Activated naive CD8-positive, alpha-beta T cell treated with anti-CD3 and anti-CD28 coated beads, Interleukin-2, amount 50 U/mL, for 24 hours (primary cell): ENCODE measurements around the gene CETN1.

Experiments used
- ATAC-seq: fragments of 150-1000 bp; cut with Tn5 transposase; one replicate; pipeline ENCODE4 v1.10.0; 2021
- DNase-seq: peaks from one replicate; pipeline ENCODE4 v3.0.0; 2021
- H3K27ac Mint-ChIP-seq: one replicate; pipeline ENCODE4 v1.8.0; 2021; ENCODE audit warnings: mild to moderate bottlenecking, mixed read lengths
- H3K27me3 Mint-ChIP-seq: one replicate; pipeline ENCODE4 v1.8.0; 2021; ENCODE audit warnings: mixed read lengths
- H3K36me3 Mint-ChIP-seq: one replicate; pipeline ENCODE4 v1.8.0; 2021; ENCODE audit warnings: low read depth, mixed read lengths
- H3K4me1 Mint-ChIP-seq: one replicate; pipeline ENCODE4 v1.8.0; 2021; ENCODE audit warnings: mixed read lengths
- H3K4me3 Mint-ChIP-seq: one replicate; pipeline ENCODE4 v1.8.0; 2021; ENCODE audit warnings: mild to moderate bottlenecking, moderate library complexity, mixed read lengths
- H3K9me3 Mint-ChIP-seq: one replicate; pipeline ENCODE4 v1.8.0; 2021; ENCODE audit warnings: mixed read lengths

The CETN1 gene

DNA sequence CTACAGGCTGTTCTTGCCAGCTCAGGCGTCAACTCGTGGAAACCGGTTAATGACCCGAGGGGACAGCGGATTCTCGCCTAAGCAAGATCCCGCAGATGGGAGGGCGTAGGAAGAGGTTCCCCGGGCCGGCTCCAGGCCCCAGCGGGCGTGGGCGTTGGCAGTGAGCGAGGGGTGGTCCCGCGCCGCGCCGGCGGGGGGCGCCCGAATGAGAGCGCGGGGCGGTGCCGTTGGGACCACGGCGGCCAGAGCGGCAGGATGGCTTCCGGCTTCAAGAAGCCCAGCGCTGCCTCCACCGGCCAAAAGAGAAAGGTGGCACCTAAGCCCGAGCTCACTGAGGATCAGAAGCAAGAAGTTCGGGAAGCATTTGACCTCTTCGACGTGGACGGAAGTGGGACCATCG lies at the start of gene CETN1:
Gene CETN1 (plus strand): TSS at position 227 of the 400 bp plus-strand sequence. CDS start 29 bp downstream, at position 256.
- no peaks in the 10 kb centered on the region for H3K4me1 Mint-ChIP-seq
- DNase-seq, result no peak
- H3K9me3 Mint-ChIP-seq, result no peaks in the 10 kb centered on the region
- no peaks in the 10 kb centered on the region for H3K36me3 Mint-ChIP-seq
- ATAC-seq, result no peak
- no peaks in the 10 kb centered on the region for H3K27me3 Mint-ChIP-seq
- H3K27ac Mint-ChIP-seq, result no peak within 1 kb of the TSS
- no peak within 1 kb of the TSS for H3K4me3 Mint-ChIP-seq

DNA sequence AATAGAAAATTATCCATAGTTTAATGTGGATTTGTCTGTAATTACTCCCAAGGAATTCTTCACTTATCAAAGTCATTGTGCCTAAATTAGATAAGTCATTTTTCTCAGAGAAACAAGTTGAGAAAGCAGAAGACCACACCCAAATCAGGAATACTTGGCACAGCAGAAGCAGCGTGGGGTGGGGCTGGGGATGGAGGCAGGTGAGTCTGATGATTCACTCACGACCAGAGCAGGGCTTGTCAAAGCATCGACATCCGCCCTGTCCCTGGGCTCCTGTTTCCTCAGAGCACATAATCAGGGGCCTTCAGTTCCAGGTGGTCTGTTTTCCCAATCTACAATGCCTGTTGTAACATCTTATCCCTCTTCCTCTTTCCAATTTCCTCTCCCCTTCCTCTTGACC lies 48.2 kb upstream of the CETN1 start:
- DNase-seq (no peak), ATAC-seq (no peak)
- Mint-ChIP-seq H3K4me3 (no peak overlapping the region), H3K27me3 (peaks cover 2% of the 10 kb centered on the region), H3K4me1 (no peaks in the 10 kb centered on the region), H3K27ac (no peak overlapping the region), H3K36me3 (no peaks in the 10 kb centered on the region), H3K9me3 (no peaks in the 10 kb centered on the region)

DNA sequence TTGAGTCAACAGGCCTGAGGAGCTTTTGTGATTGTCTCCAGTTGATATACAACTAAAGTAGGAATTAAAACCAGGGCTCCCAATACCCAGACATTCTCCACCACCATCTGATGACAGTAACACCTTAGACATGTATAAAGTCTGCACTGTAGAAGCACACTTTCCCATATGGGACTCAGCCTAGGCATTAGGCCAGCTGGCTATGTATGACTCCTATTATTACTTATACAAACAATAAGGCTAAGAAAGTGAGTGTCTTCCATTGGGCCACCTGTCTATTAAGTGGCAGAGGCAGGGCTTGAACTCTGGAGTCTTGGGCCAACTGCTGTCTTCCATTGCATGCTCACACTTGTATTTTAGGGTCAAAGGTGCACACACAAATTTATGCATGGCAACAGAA lies 47.5 kb upstream of the CETN1 start:
- no peak for ATAC-seq
- Mint-ChIP-seq H3K27ac (no peak overlapping the region), H3K4me1 (no peaks in the 10 kb centered on the region), H3K36me3 (no peaks in the 10 kb centered on the region), H3K9me3 (no peaks in the 10 kb centered on the region), H3K4me3 (no peak overlapping the region), H3K27me3 (peaks cover 2% of the 10 kb centered on the region)
- DNase-seq, result no peak

DNA sequence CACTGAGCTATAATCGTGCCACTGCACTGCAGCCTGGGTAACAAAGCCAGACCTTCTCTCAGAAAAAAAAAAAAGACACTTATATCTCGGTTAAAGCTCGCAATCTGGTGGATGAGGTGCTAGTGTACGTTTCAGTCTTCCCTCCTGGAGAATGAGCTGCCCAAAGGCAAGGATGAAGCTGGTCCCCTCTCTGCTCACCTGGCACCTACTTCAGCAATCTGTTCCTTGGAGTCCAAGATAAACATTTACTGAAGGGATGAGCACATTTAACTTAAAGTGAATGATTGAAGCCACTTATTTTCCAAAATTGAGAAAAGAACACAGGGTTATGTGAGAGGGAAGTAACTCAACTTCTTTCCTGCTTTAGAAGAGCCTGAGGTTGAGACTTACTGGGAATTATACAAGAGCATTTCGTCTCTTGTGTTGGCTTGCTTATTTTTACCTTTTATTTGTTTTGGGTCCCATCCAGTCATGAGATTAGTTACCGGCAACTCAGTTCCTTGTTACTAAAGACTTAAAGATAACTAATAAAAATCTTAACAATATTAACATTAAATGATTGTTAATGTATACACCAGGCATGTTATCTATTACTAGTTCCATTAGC lies 46.1 kb upstream of the CETN1 start:
- Mint-ChIP-seq H3K27ac (no peak overlapping the region), H3K27me3 (peaks cover 2% of the 10 kb centered on the region), H3K36me3 (no peaks in the 10 kb centered on the region), H3K4me1 (no peaks in the 10 kb centered on the region), H3K9me3 (no peaks in the 10 kb centered on the region), H3K4me3 (no peak overlapping the region)
- ATAC-seq (no peak), DNase-seq (no peak)

DNA sequence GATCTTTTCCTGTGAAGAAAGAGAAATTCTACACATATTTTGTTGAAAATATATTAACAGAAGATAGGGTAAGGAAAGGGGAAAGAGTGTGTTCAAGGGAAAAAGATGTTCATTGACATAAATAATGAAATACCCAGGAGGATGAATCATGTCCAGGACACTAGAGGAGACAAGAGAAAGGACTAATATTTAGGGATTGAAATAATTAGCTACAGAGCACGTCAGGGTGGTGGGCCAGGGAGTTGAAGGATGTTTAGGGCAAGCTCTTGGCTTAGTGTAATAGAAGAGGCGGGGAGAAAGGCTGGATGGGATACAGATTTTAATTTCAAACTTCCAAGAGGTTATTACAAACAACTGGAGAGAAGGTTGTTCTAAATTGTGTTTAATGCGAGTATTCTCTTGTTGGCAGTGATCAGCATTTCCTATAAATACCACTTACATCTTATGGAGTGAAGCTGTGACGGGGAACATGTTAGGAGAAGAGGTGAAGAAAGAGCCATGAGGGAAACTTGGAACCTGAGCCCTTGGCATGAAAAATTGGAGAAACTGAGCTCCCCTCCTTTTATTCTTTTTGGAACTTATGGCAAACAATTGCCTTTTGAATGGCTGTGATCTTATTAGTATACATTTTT lies 36.6 kb upstream of the CETN1 start:
- DNase-seq (no peak), ATAC-seq (no peak)
- Mint-ChIP-seq H3K36me3 (no peaks in the 10 kb centered on the region), H3K27ac (no peak overlapping the region), H3K9me3 (no peaks in the 10 kb centered on the region), H3K27me3 (peaks cover 2% of the 10 kb centered on the region), H3K4me1 (no peaks in the 10 kb centered on the region), H3K4me3 (no peak overlapping the region)

DNA sequence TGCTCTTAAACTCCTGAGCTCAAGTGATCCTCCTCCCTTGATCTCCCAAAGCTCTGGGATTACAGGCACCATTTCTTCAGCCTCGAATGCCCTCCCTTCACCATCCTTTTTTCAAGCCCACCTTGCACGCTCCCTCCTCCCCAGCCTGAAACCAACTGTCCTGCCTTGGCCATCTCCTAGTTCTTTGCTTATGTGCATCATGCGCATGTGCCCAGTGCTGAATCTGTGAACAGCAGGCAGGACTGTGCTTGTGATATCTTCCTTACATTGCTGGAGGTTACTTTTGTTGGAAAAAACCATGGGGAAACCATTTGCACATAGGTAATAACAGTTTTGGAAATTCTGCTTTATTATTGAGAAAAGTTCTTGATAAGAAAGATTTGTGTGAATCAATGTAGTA lies 30.2 kb upstream of the CETN1 start:
- Mint-ChIP-seq H3K4me3 (no peak overlapping the region), H3K36me3 (no peaks in the 10 kb centered on the region), H3K4me1 (no peaks in the 10 kb centered on the region)

DNA sequence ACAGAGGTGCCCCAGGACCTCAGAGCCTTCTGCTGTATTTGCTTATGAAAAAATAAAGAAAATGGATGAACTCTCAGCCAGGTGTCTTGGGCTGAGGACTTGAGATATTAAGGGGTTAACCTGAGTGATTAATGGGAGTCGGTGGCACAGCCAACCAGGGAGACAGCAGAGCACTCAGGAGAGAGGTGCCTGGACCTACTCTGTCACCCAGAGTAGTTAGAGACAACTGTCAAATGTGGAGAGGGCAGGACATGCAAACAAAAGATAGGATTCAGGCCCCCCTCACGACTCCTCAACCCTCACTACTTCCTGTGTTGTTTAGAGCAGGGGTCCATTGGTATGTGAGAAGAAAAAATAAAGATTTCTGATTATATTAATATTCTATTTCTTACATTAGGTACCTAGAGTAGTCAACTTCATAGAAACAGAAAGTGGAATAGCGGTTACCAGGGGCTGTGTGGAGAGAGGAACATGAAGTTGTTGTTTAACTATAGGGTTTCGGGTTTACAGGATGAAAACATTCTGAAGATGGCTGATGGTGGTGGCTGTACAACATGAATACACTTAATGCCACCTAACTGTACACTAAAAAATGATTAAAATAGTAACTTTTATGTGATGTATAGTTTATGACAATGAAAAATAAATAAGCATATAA lies 28.6 kb upstream of the CETN1 start:
- Mint-ChIP-seq H3K4me1 (no peaks in the 10 kb centered on the region), H3K27ac (no peak overlapping the region), H3K27me3 (peaks cover 4% of the 10 kb centered on the region), H3K9me3 (no peaks in the 10 kb centered on the region), H3K4me3 (no peak overlapping the region), H3K36me3 (no peaks in the 10 kb centered on the region)
- no peak for ATAC-seq
- DNase-seq, result no peak

More for the DNA sequence above, 30.2 kb upstream of the CETN1 start:
- Mint-ChIP-seq H3K9me3 (no peaks in the 10 kb centered on the region), H3K27me3 (peaks cover 4% of the 10 kb centered on the region), H3K27ac (no peak overlapping the region)
- no peak for DNase-seq
- ATAC-seq, result no peak

DNA sequence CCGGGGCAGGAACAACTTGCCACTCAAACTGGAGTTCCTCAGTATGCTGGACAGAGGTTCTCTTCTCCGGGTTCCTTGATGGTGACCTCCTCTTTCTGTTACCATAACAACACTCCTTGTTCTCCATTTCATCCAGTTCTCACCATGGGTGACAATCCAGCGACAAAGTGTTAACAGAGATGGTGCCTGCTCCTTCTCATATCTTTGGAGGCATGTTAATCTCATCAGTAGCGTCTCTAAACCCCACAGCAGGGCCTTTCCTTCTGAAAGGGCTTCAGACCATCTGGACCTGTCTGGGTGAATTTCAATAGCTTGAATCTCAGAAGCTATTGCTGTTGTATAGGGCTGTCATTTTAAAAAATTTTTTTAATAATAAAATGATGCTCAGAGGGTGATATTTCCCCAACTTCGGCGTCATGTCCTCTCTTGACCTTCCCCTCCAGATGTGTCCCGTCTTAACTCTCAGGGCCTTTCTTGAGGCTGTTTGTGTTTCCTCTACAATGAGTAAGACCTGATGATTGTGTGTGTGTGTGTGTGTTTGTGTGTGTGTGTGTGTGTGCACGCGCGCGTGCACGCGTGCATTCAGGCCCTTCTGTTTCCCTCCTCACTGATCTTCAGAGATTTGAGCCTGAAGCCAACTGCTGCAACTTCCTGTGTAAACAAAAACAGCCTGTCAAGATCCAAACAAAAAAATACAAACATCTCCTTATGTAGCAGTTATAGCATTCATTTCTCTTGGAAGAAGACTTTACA lies 24.3 kb upstream of the CETN1 start:
- no peak overlapping the region for H3K27ac Mint-ChIP-seq

DNA sequence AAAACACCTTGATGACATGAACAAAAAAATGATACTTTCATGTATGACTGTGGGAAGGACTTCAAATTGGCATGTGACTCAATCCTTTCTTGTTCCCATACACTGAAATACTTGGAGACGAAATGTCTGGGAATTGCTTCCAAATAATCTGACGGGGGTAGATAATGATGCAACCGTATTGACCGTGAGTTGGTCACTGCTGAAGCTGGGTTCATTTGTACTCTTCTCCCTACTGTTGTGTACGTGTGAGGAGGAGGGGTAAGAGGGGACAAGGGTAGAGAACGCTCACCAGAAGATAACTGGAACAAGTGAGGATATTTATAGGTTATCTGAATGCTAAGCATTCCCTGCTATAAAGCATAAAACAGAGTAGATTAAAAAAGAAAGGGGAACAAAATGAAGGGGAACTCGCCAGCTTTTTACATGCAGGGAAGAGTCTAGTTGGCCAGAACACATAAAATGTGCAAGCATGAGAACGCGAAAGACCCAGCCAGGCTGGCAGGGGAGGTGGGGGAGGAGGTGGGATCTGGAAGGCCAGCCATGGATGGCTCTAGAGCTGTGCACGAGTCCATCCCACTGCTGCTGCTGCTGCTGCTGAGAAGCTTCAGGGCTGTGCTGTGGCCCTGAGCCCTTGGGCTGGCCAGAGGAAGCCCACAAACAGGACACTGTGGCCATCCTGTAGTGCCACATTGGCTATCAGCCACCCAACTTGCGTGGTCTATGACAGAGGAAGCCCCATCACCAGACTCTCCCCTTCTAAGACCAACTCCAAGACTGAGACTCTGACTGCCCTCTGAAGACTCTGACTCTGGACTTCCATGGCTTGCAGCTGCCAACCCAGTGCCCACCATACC lies 15.2 kb upstream of the CETN1 start:
- H3K36me3 Mint-ChIP-seq, result no peaks in the 10 kb centered on the region
- ATAC-seq (no peak), DNase-seq (no peak)
- H3K4me3 Mint-ChIP-seq, result no peak overlapping the region
- H3K9me3 Mint-ChIP-seq, result no peaks in the 10 kb centered on the region
- peaks cover 11% of the 10 kb centered on the region for H3K27me3 Mint-ChIP-seq
- no peaks in the 10 kb centered on the region for H3K4me1 Mint-ChIP-seq
- no peak overlapping the region for H3K27ac Mint-ChIP-seq

More for the DNA sequence above, 24.3 kb upstream of the CETN1 start:
- H3K4me3 Mint-ChIP-seq, result no peak overlapping the region
- peaks cover 1% of the 10 kb centered on the region for H3K27me3 Mint-ChIP-seq
- ATAC-seq (no peak), DNase-seq (no peak)
- H3K36me3 Mint-ChIP-seq, result no peaks in the 10 kb centered on the region
- H3K4me1 Mint-ChIP-seq, result no peaks in the 10 kb centered on the region
- no peaks in the 10 kb centered on the region for H3K9me3 Mint-ChIP-seq

DNA sequence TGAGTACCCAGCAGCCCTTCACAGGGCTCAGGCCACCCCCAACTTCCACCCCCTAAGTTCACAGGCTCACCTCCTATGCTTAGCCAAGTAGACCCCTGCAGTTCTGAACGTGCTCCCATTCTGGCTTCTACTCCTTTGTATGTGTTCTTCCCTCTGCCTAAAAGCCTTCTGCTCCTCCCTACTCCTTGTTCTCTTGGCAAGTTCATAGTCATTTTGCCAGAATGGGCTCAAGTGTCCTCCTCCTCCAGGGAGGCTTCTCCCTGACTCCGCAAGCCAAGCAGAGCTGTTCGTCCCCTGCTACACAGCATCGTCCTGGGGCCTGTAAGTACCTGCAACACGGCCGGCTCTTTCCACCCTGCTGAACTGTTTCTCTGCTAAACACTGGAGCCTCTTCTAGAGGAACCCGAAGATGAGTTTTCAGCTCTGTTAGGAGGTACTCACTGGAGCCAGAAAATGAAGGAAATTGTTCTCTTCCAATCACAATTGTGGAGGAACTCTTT lies 14.6 kb upstream of the CETN1 start:
- ATAC-seq, result no peak
- Mint-ChIP-seq H3K9me3 (no peaks in the 10 kb centered on the region), H3K36me3 (no peaks in the 10 kb centered on the region), H3K27me3 (peaks cover 11% of the 10 kb centered on the region), H3K4me3 (no peak overlapping the region), H3K27ac (no peak overlapping the region), H3K4me1 (no peaks in the 10 kb centered on the region)
- no peak for DNase-seq

DNA sequence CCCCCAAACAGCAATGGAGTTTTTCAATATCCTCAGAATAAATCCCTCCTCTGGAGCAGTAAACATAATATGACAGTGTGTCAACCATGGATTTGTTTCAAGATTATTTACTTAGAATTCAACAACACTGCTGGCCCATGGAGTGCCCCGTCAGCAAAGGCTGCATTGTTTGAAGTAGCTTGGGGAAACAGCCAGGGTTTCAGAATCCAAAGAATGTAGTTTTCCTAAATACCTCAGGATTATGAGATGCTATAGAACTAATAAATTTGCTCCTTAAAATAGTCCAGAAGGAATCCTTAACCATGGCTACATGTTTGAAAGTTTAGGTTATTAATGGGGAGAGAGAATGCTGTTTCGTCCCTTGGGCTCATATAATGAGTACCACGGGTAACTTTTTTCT lies 13.1 kb upstream of the CETN1 start:
- H3K4me3 Mint-ChIP-seq, result no peak overlapping the region
- peaks cover 11% of the 10 kb centered on the region for H3K27me3 Mint-ChIP-seq
- H3K36me3 Mint-ChIP-seq, result no peaks in the 10 kb centered on the region
- ATAC-seq (no peak), DNase-seq (no peak)
- no peaks in the 10 kb centered on the region for H3K4me1 Mint-ChIP-seq
- H3K9me3 Mint-ChIP-seq, result no peaks in the 10 kb centered on the region
- no peak overlapping the region for H3K27ac Mint-ChIP-seq

DNA sequence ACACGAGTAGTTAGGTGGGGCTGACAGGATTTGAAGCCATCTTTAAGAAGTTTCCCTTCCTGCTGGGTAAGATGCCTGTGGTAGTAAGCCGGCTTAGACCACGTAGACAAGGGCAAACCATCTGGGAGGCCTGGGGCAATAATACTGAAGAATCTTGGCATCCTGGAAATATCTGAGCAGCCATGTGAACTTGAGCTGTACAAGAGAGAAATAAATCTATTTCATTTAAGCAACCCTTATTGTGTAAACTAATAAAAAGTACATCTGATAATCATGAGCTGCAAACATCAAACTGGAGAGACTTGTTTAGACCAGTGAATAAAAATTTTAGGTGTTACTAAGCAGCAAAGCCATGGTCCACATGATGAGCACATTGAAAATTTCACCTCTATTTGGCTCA lies 11.4 kb upstream of the CETN1 start:
- Mint-ChIP-seq H3K27me3 (peaks cover 11% of the 10 kb centered on the region), H3K36me3 (no peaks in the 10 kb centered on the region), H3K4me3 (no peak overlapping the region), H3K9me3 (no peaks in the 10 kb centered on the region), H3K27ac (no peak overlapping the region), H3K4me1 (no peaks in the 10 kb centered on the region)
- ATAC-seq (no peak), DNase-seq (no peak)

DNA sequence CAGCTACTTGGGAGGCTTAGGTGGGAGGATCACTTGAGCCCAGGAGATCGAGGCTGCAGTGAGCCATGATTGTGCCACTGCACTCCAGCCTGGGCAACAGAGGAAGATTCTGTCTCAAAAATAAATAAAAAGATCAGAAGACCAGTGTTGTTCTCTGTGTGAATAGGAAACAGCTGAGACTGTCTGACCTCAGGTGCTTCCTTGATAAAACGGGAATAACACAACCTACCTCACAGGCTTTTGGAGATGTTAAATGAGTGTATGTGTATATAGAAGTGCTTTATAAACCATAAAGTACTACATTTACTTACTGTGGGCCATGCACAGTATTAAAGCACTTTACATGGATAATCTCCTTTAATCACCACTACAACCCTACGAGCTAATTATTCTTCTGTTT lies 9.9 kb upstream of the CETN1 start:
- ATAC-seq, result no peak
- H3K27ac Mint-ChIP-seq, result no peak overlapping the region

DNA sequence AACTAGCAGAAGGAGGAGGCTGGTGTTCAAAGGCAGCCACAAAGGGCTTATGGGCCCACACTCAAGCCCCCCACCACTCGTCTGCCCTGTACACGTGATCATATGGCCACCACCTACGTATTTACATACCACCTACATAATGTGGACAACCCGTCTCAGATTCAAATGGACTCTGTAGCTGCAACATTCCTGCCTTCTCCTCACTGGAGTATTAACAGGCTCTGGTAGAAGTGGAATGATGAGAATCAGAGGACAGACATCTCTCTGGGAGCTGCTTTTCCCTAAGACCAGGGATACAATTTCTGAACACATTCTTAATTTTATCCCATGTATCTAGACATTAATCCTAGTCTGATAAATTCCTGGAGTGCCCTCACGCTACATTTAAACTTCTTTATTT lies 9.5 kb upstream of the CETN1 start:
- Mint-ChIP-seq H3K4me3 (no peak overlapping the region), H3K36me3 (no peaks in the 10 kb centered on the region), H3K27ac (no peak overlapping the region), H3K9me3 (no peaks in the 10 kb centered on the region), H3K27me3 (peaks cover 11% of the 10 kb centered on the region), H3K4me1 (no peaks in the 10 kb centered on the region)
- DNase-seq (no peak), ATAC-seq (no peak)

More for the DNA sequence above, 9.9 kb upstream of the CETN1 start:
- Mint-ChIP-seq H3K4me1 (no peaks in the 10 kb centered on the region), H3K36me3 (no peaks in the 10 kb centered on the region), H3K4me3 (no peak overlapping the region), H3K9me3 (no peaks in the 10 kb centered on the region), H3K27me3 (peaks cover 11% of the 10 kb centered on the region)
- no peak for DNase-seq
